MM.1S (cell line): ENCODE data around the gene VPS4A.

Source experiments
- DNase-seq: peaks from one replicate; pipeline ENCODE4 v3.0.0-alpha.2; 2015
- H2AFZ ChIP-seq: fragments of 300-600 bp; sonication (generic); 2 replicates; pipeline ENCODE4 v1.6.0; 2016; ENCODE audit warnings: antibody characterized with exemption, low read length
- H3F3A ChIP-seq: fragments of 300-600 bp; sonication (generic); 2 replicates; pipeline ENCODE4 v1.6.1; 2016; ENCODE audit warnings: mild to moderate bottlenecking, antibody characterized with exemption, low read length, moderate library complexity, mixed read lengths; ENCODE audit not compliant: insufficient read depth
- H3K27ac ChIP-seq: fragments of 300-600 bp; sonication (generic); 2 replicates; pipeline ENCODE4 v1.5.1; 2016; ENCODE audit warnings: mild to moderate bottlenecking, low read length
- H3K27me3 ChIP-seq: fragments of 300-600 bp; sonication (generic); replicated peaks from 2 replicates; pipeline ENCODE4 v1.6.0; 2016; ENCODE audit warnings: low read length; ENCODE audit not compliant: insufficient read depth
- H3K36me3 ChIP-seq: fragments of 300-600 bp; sonication (generic); replicated peaks from 2 replicates; pipeline ENCODE4 v1.6.1; 2016; ENCODE audit warnings: mild to moderate bottlenecking, low read length, mixed read lengths; ENCODE audit not compliant: insufficient read depth
- H3K4me1 ChIP-seq: fragments of 300-600 bp; sonication (generic); 2 replicates; pipeline ENCODE4 v1.6.1; 2016; ENCODE audit warnings: low read length, mixed read lengths
- H3K4me2 ChIP-seq: fragments of 300-600 bp; sonication (generic); 2 replicates; pipeline ENCODE4 v1.6.0; 2016; ENCODE audit warnings: low read depth, low read length
- H3K4me3 ChIP-seq: fragments of 300-600 bp; sonication (generic); 2 replicates; pipeline ENCODE4 v1.5.1; 2016; ENCODE audit warnings: low read length, mixed read lengths
- H3K79me2 ChIP-seq: fragments of 300-600 bp; sonication (generic); 2 replicates; pipeline ENCODE4 v1.6.1; 2016; ENCODE audit warnings: mixed run types, low read length, mixed read lengths
- H3K9ac ChIP-seq: fragments of 300-600 bp; sonication (generic); 2 replicates; pipeline ENCODE4 v1.6.1; 2016; ENCODE audit warnings: low read length, mixed read lengths
- H3K9me2 ChIP-seq: fragments of 300-600 bp; sonication (generic); replicated peaks from 2 replicates; pipeline ENCODE4 v1.6.1; 2016; ENCODE audit warnings: mild to moderate bottlenecking, low read length, mixed read lengths; ENCODE audit not compliant: insufficient read depth
- H3K9me3 ChIP-seq: fragments of 300-600 bp; sonication (generic); replicated peaks from 2 replicates; pipeline ENCODE4 v1.6.1; 2016; ENCODE audit warnings: mild to moderate bottlenecking, low read length, mixed read lengths; ENCODE audit not compliant: insufficient read depth
- H4K20me1 ChIP-seq: fragments of 300-600 bp; sonication (generic); 2 replicates; pipeline ENCODE4 v1.6.1; 2016; ENCODE audit warnings: mild to moderate bottlenecking, low read length, moderate library complexity, mixed read lengths; ENCODE audit not compliant: insufficient read depth
- CTCF ChIP-seq: fragments of 300-600 bp; sonication (generic); IDR thresholded peaks from 2 replicates; pipeline ENCODE4 v1.5.1; 2016; ENCODE audit warnings: antibody characterized with exemption, low read length, mixed read lengths
- EZH2 ChIP-seq: fragments of 300-600 bp; sonication (generic); optimal IDR thresholded peaks from 2 replicates; pipeline ENCODE3; 2017; ENCODE audit warnings: low read depth, mild to moderate bottlenecking, antibody characterized with exemption, low read length, mixed read lengths
- EZH2phosphoT487 ChIP-seq: fragments of 300-600 bp; sonication (generic); IDR thresholded peaks from 2 replicates; pipeline ENCODE4 v1.6.1; 2018; ENCODE audit warnings: antibody characterized with exemption, low read length

Gene VPS4A

DNA sequence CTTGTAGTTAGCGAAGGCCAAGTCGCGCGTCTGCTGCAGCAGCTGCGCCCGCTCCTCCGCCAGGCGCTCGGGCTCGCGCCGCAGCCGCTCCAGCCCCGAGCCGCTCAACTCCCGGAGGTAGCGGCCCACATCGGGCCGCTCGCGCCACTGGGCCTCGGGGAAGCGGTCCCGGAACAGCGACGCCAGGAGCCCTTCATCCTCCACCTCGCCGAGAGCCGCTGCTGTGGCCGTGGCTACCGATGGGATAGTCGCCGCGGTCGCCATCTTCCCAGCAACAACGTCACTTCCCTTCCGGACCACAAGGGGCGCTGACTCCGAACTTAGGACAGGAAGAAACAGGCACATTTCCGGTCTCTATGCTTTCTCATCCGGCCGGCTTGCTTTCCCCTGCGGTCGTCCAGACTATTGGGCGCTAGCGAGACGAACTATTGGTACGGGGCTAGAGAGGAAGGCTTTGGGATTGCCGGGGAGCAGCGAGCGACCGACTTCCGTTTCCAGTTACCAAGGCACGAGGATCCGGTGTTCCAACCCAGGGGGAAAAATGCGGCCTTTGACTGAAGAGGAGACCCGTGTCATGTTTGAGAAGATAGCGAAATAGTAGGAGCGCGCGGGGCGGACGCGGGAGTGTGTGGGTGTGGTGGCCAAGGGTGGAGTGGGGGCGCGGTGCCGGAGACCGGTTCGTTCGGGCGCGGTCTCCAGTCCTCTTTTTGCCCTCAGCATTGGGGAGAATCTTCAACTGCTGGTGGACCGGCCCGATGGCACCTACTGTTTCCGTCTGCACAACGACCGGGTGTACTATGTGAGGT, 28.3 kb downstream of the VPS4A start, which contains the start of the genes COG8 and NIP7:
TSS of gene COG8 (minus strand) at position 276 of the 806 bp plus-strand sequence. CDS start at position 264, 12 bp downstream.
TSS of gene NIP7 (plus strand) at position 484 of the 806 bp plus-strand sequence. CDS start at position 542, 58 bp downstream.
- H3K4me1 ChIP-seq: peaks cover 12% of the 10 kb centered on the region; the same call in 1 of the 2 replicates
- peak within 1 kb of the TSS; percentile 73 for H3K27ac ChIP-seq
- H3K9ac ChIP-seq: peak within 1 kb of the TSS; percentile 89
- no peaks in the 10 kb centered on the region for H3K9me2 ChIP-seq
- H2AFZ ChIP-seq: peak within 1 kb of the TSS; percentile 64
- H3K9me3 ChIP-seq: no peaks in the 10 kb centered on the region
- no peaks in the 10 kb centered on the region for H4K20me1 ChIP-seq
- peak within 1 kb of the TSS; percentile 92 for H3K4me3 ChIP-seq
- peaks cover 11% of the 10 kb centered on the region; the same call in 1 of the 2 replicates for H3F3A ChIP-seq
- peak; percentile 98 for DNase-seq
- peaks cover 6% of the 10 kb centered on the region; the same call in 1 of the 2 replicates for H3K36me3 ChIP-seq
- no peaks in the 10 kb centered on the region for H3K27me3 ChIP-seq
- TF ChIP-seq CTCF (peak; percentile 73), EZH2 (no peak), EZH2phosphoT487 (no peak)
- H3K4me2 ChIP-seq: peak within 1 kb of the TSS; percentile 94
- peaks cover 48% of the 10 kb centered on the region for H3K79me2 ChIP-seq

GRCh38 chr16:69340095-69340644, 29.0 kb downstream of the VPS4A start:
- DNase-seq: peak; percentile 40
- peak overlapping the region; percentile 89 for H3K9ac ChIP-seq
- TF ChIP-seq EZH2 (no peak), EZH2phosphoT487 (no peak), CTCF (no peak)
- H3F3A ChIP-seq: peaks cover 11% of the 10 kb centered on the region; the same call in 1 of the 2 replicates
- H3K27me3 ChIP-seq: no peaks in the 10 kb centered on the region
- peak overlapping the region; percentile 73 for H3K27ac ChIP-seq
- peak overlapping the region; percentile 92 for H3K4me3 ChIP-seq
- H3K79me2 ChIP-seq: peaks cover 48% of the 10 kb centered on the region
- H3K9me2 ChIP-seq: no peaks in the 10 kb centered on the region
- H3K4me2 ChIP-seq: peak overlapping the region; percentile 94
- H3K36me3 ChIP-seq: peaks cover 6% of the 10 kb centered on the region; the same call in 1 of the 2 replicates
- H3K9me3 ChIP-seq: no peaks in the 10 kb centered on the region
- no peaks in the 10 kb centered on the region for H4K20me1 ChIP-seq
- H3K4me1 ChIP-seq: peaks cover 12% of the 10 kb centered on the region; the same call in 1 of the 2 replicates
- peak overlapping the region; percentile 52 for H2AFZ ChIP-seq

DNA sequence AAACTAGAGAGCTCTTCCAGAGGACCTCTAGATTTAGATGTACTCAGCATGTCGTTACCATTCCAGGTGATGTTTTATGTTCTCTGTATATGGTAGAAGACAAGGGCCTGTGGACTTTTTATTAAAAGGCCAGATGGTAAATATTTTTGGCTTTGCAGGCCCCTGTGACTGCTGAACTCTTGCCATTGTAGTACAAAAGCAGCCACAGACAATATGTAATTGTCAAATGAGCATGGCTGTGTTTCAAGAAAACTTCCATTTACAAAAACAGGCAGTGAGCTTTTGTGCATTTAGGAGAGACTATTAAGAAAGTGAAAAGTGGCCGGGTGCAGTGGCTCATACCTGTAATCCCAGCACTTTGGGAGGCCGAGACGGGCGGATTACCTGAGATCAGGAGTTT, 33.0 kb downstream of the VPS4A start:
- Histone ChIP-seq H3K4me3 (no peak overlapping the region), H4K20me1 (no peaks in the 10 kb centered on the region), H3K9me2 (no peaks in the 10 kb centered on the region), H3K4me1 (0 out of 2 replicates have a peak, but pooled peaks cover 7% of the 10 kb centered on the region), H3K9ac (no peak overlapping the region), H3F3A (peaks cover 10% of the 10 kb centered on the region; the same call in 1 of the 2 replicates), H3K4me2 (no peak overlapping the region), H2AFZ (no peak overlapping the region), H3K36me3 (peaks cover 6% of the 10 kb centered on the region; the same call in 1 of the 2 replicates), H3K27ac (no peak overlapping the region), H3K27me3 (no peaks in the 10 kb centered on the region), H3K79me2 (peaks cover 32% of the 10 kb centered on the region), H3K9me3 (no peaks in the 10 kb centered on the region)
- DNase-seq: no peak
- TF ChIP-seq CTCF: no peak
- TF ChIP-seq EZH2phosphoT487: no peak
- no peak for TF ChIP-seq EZH2
